Mesenchymal stem cell (in vitro differentiated cells and primary cell): ENCODE data around the gene KRTAP10-11.

Experiments
- DNase-seq: peaks from one replicate; pipeline ENCODE4 v3.0.0-alpha.2; 2013
- H2AFZ ChIP-seq: one replicate; pipeline ENCODE4 v1.6.1; 2013; ENCODE audit warnings: low read depth, mild to moderate bottlenecking, control low read depth, inconsistent platforms, low read length, moderate library complexity
- H2AK5ac ChIP-seq: 2 replicates; pipeline ENCODE4 v1.6.1; 2013; ENCODE audit warnings: low read length, moderate library complexity, mild to moderate bottlenecking, inconsistent platforms; ENCODE audit not compliant: severe bottlenecking
- H2BK120ac ChIP-seq: one replicate; pipeline ENCODE4 v1.6.1; 2013; ENCODE audit warnings: low read depth, mild to moderate bottlenecking, inconsistent platforms, low read length, moderate library complexity
- H2BK12ac ChIP-seq, 2 experiments: one replicate each; pipeline ENCODE4 v1.6.1; 2013; ENCODE audit warnings: inconsistent platforms in 2 of 2, low read length in 2 of 2, mild to moderate bottlenecking in 2 of 2, moderate library complexity in 2 of 2, control low read depth in 1 of 2
- H2BK15ac ChIP-seq: one replicate; pipeline ENCODE4 v1.6.1; 2013; ENCODE audit warnings: mild to moderate bottlenecking, low read depth, inconsistent platforms; ENCODE audit not compliant: poor library complexity, severe bottlenecking
- H2BK5ac ChIP-seq: 2 replicates; pipeline ENCODE4 v1.6.1; 2013; ENCODE audit warnings: low read depth, mild to moderate bottlenecking, low read length, control low read depth, inconsistent platforms; ENCODE audit not compliant: poor library complexity, severe bottlenecking
- H3K14ac ChIP-seq, 2 experiments: one replicate each; pipeline ENCODE4 v1.6.1; 2013; ENCODE audit warnings: inconsistent platforms in 2 of 2, low read length in 2 of 2, control low read depth in 1 of 2, mild to moderate bottlenecking in 1 of 2, moderate library complexity in 1 of 2
- H3K18ac ChIP-seq, 2 experiments: one replicate each; pipeline ENCODE4 v1.6.1; 2013; ENCODE audit warnings: inconsistent platforms in 2 of 2, low read length in 2 of 2, control low read depth in 1 of 2, low read depth in 1 of 2, mild to moderate bottlenecking in 1 of 2
- H3K23ac ChIP-seq, 2 experiments: one replicate each; pipeline ENCODE4 v1.6.1; 2013; ENCODE audit warnings: inconsistent platforms in 2 of 2, low read length in 2 of 2, mild to moderate bottlenecking in 2 of 2, moderate library complexity in 2 of 2, control low read depth in 1 of 2
- H3K27ac ChIP-seq: 2 replicates; pipeline ENCODE4 v1.5.1; 2013; ENCODE audit warnings: mild to moderate bottlenecking, moderate library complexity, low read length, control low read depth, inconsistent platforms; ENCODE audit not compliant: poor library complexity, severe bottlenecking
- H3K27me3 ChIP-seq, 2 experiments: 2 replicates each; pipeline versions ENCODE4 v1.6.1 to v1.7.0; 2013; ENCODE audit warnings: low read length in 2 of 2, mild to moderate bottlenecking in 2 of 2, moderate library complexity in 2 of 2, control low read depth in 1 of 2, inconsistent platforms in 1 of 2; ENCODE audit not compliant: control insufficient read depth in 1 of 2, insufficient read depth in 1 of 2
- H3K36me3 ChIP-seq, 2 experiments: 2 replicates each; pipeline versions ENCODE4 v1.6.1 to v1.7.0; 2013; ENCODE audit warnings: low read length in 2 of 2, control low read depth in 1 of 2, inconsistent platforms in 1 of 2, low read depth in 1 of 2, mild to moderate bottlenecking in 1 of 2; ENCODE audit not compliant: insufficient read depth in 2 of 2, control insufficient read depth in 1 of 2
- H3K4ac ChIP-seq, 2 experiments: one replicate each; pipeline ENCODE4 v1.6.1; 2013; ENCODE audit warnings: inconsistent platforms in 2 of 2, low read length in 2 of 2, mild to moderate bottlenecking in 2 of 2, moderate library complexity in 2 of 2, control low read depth in 1 of 2, low read depth in 1 of 2
- H3K4me1 ChIP-seq: 2 replicates; pipeline ENCODE4 v1.6.1; 2013; ENCODE audit warnings: low read depth, low read length, control low read depth; ENCODE audit not compliant: control insufficient read depth, insufficient read depth
- H3K4me2 ChIP-seq: 2 replicates; pipeline ENCODE4 v1.6.1; 2013; ENCODE audit warnings: low read length, mild to moderate bottlenecking, inconsistent platforms; ENCODE audit not compliant: poor library complexity, severe bottlenecking
- H3K4me3 ChIP-seq, 2 experiments: 2 replicates each; pipeline versions ENCODE4 v1.5.1 to v1.7.0; 2013; ENCODE audit warnings: low read length in 2 of 2, mild to moderate bottlenecking in 2 of 2, control low read depth in 1 of 2, low read depth in 1 of 2; ENCODE audit not compliant: insufficient read depth in 1 of 2
- H3K79me1 ChIP-seq: replicated peaks from 2 replicates; pipeline ENCODE4 v1.6.1; 2013; ENCODE audit warnings: mild to moderate bottlenecking, control low read depth, low read length, inconsistent platforms; ENCODE audit not compliant: poor library complexity, severe bottlenecking
- H3K9ac ChIP-seq: 2 replicates; pipeline ENCODE4 v1.7.0; 2013; ENCODE audit warnings: mild to moderate bottlenecking, low read length, moderate library complexity
- H3K9me3 ChIP-seq: 2 replicates; pipeline ENCODE4 v1.7.0; 2013; ENCODE audit warnings: mild to moderate bottlenecking, low read length; ENCODE audit not compliant: control insufficient read depth
- H4K8ac ChIP-seq: one replicate; pipeline ENCODE4 v1.6.1; 2013; ENCODE audit warnings: inconsistent platforms, mild to moderate bottlenecking, low read length, moderate library complexity
- H4K91ac ChIP-seq: one replicate; pipeline ENCODE4 v1.6.1; 2013; ENCODE audit warnings: mild to moderate bottlenecking, low read length, inconsistent platforms
- WGBS: methylation state at CpG from one replicate; pipeline ENCODE4 v1.1.7; 2013; ENCODE audit warnings: mixed read lengths; 5-methylcytosine and 5-hydroxymethylcytosine counted together

The KRTAP10-11 gene

GRCh38 chr21:44653123-44653522, 6.9 kb downstream of the KRTAP10-11 start:
- H3K23ac ChIP-seq = no peak overlapping the region
- H2AK5ac ChIP-seq = no peak overlapping the region
- no peak overlapping the region for H4K8ac ChIP-seq
- no peak overlapping the region for H2BK120ac ChIP-seq
- H3K27ac ChIP-seq = no peak overlapping the region
- H3K4me2 ChIP-seq = no peak overlapping the region
- H3K4me1 ChIP-seq = peaks cover 2% of the 10 kb centered on the region
- H3K36me3 ChIP-seq = no peaks in the 10 kb centered on the region
- no peak overlapping the region for H2AFZ ChIP-seq
- peaks cover 11% of the 10 kb centered on the region for H3K9me3 ChIP-seq
- WGBS = 81% methylated on average over 11 of the region's 14 CpGs
- no peak for DNase-seq
- no peak overlapping the region for H3K9ac ChIP-seq
- H3K79me1 ChIP-seq = no peaks in the 10 kb centered on the region
- no peak overlapping the region for H3K4ac ChIP-seq
- no peak overlapping the region for H2BK15ac ChIP-seq
- no peak overlapping the region for H3K4me3 ChIP-seq
- no peak overlapping the region for H2BK5ac ChIP-seq
- H2BK12ac ChIP-seq = no peak overlapping the region
- no peak overlapping the region for H3K14ac ChIP-seq
- peaks cover 0 to under 1% of the 10 kb centered on the region in 2 experiments for H3K27me3 ChIP-seq
- no peak overlapping the region for H4K91ac ChIP-seq
- H3K18ac ChIP-seq = no peak overlapping the region

DNA sequence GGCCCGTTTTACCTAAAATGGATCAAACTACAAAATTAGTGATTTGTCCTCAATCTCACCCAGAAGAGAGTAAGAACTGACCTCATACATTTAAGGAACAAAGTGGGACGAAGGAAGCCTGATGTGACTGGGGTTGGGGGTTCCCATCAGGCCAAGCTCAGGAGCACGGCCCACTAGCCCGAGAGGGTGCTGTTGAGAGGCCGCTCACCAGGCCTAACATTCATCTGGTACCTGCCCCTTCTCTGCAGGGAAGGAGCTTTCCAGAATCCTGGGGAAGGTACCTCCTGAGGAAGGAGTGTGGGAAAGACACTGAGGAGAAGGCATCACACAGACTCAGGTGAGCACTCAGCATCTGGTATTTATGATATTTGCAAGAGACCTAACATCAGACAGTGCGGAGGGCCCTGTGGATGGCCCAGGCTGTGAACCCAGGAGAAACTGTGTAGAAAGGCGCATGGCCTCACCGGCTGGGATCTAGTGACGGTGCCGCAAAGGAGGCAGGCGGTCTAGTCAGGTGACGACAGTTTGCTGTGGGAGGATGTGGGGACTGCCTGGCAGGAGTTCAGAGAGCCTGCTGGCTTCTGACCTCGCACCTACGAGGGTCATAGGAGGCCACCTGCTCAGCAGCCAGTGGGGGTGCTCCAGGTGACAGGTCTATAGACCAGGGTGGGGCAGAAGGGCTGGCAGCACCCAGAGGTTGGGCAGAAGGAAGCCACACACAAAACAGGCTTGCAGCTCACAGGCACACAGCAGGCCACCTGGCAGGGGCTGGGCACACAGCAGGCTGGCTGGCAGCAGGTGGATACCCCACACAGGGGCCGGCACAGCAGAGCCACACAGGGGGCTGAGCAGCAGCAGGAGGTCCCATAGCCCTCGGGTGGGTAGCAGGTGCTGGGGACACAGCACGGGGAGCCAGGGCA, 7.7 kb downstream of the KRTAP10-11 start:
- Histone ChIP-seq H3K4me1 (peaks cover 2% of the 10 kb centered on the region), H4K8ac (no peak overlapping the region), H3K4me3 (no peak overlapping the region), H4K91ac (no peak overlapping the region), H2BK15ac (no peak overlapping the region), H2BK12ac (no peak overlapping the region), H3K79me1 (no peaks in the 10 kb centered on the region), H3K9ac (no peak overlapping the region), H3K9me3 (peaks cover 11% of the 10 kb centered on the region), H3K27ac (no peak overlapping the region), H3K4ac (no peak overlapping the region), H2AK5ac (no peak overlapping the region), H3K18ac (no peak overlapping the region), H2BK5ac (no peak overlapping the region), H3K14ac (no peak overlapping the region), H3K27me3 (no peaks in the 10 kb centered on the region), H3K36me3 (no peaks in the 10 kb centered on the region), H2AFZ (no peak overlapping the region), H3K4me2 (no peak overlapping the region), H2BK120ac (no peak overlapping the region), H3K23ac (no peak overlapping the region)
- DNase-seq = no peak
- WGBS = 86% methylated on average over 17 of the region's 17 CpGs

GRCh38 chr21:44654576-44655175, 8.5 kb downstream of the KRTAP10-11 start, which contains the start of gene KRTAP12-4:
TSS of gene KRTAP12-4 (minus strand) at chr21:44654659. CDS start at chr21:44654614, 45 bp downstream.
- Histone ChIP-seq H3K79me1 (no peaks in the 10 kb centered on the region), H3K14ac (no peak within 1 kb of the TSS), H2BK120ac (no peak within 1 kb of the TSS), H2BK15ac (no peak within 1 kb of the TSS), H3K4ac (no peak within 1 kb of the TSS), H3K9ac (no peak within 1 kb of the TSS), H3K27me3 (no peaks in the 10 kb centered on the region), H3K4me1 (peaks cover 2% of the 10 kb centered on the region), H2AK5ac (no peak within 1 kb of the TSS), H3K4me2 (no peak within 1 kb of the TSS), H2AFZ (no peak within 1 kb of the TSS), H3K18ac (no peak within 1 kb of the TSS), H3K36me3 (no peaks in the 10 kb centered on the region), H3K23ac (no peak within 1 kb of the TSS), H3K9me3 (peaks cover 11% of the 10 kb centered on the region), H2BK12ac (no peak within 1 kb of the TSS), H3K4me3 (no peak within 1 kb of the TSS), H4K91ac (no peak within 1 kb of the TSS), H4K8ac (no peak within 1 kb of the TSS), H2BK5ac (no peak within 1 kb of the TSS), H3K27ac (no peak within 1 kb of the TSS)
- no peak for DNase-seq
- 68% methylated on average over 9 of the region's 9 CpGs for WGBS

DNA sequence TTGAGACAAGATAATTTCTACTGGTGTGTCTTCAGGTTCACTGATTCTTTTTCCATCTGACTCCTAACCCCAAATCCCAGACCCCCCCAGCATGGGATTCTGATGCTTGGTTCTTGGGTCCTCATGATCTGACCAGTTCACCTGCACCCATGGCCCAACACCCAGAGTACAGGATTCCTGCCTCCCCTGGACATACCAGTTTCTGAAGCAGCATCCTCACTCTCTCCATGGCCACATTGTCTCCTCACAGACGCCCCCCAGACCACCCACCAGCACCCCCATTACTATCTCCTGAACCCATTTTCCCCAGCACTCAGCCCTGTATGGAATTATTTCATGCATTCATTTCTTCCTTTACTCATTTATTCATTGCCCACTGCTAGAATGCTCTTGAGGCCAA, 10.7 kb downstream of the KRTAP10-11 start:
- Histone ChIP-seq H2BK12ac (no peak overlapping the region), H2AK5ac (no peak overlapping the region), H3K18ac (no peak overlapping the region), H3K4me2 (no peak overlapping the region), H3K9me3 (peaks cover 14% of the 10 kb centered on the region), H2BK15ac (no peak overlapping the region), H3K23ac (no peak overlapping the region), H4K91ac (no peak overlapping the region), H3K36me3 (no peaks in the 10 kb centered on the region), H3K4me3 (no peak overlapping the region), H2BK5ac (no peak overlapping the region), H3K4me1 (peaks cover 2% of the 10 kb centered on the region), H3K79me1 (no peaks in the 10 kb centered on the region), H4K8ac (no peak overlapping the region), H3K4ac (no peak overlapping the region), H2BK120ac (no peak overlapping the region), H2AFZ (no peak overlapping the region), H3K14ac (no peak overlapping the region), H3K9ac (no peak overlapping the region), H3K27me3 (no peaks in the 10 kb centered on the region), H3K27ac (no peak overlapping the region)
- WGBS = 18% methylated on average over 1 of the region's 1 CpG
- no peak for DNase-seq
